HEK293T (cell line): Measurements from ENCODE around the gene CCDC167.

ENCODE experiments used
- ARNT ChIP-seq: fragments of 450-650 bp; IDR thresholded peaks from 2 replicates; pipeline ENCODE4 v1.6.1; 2017; ENCODE audit warnings: mild to moderate bottlenecking
- BHLHE40 ChIP-seq: fragments of 450-650 bp; IDR thresholded peaks from 2 replicates; pipeline ENCODE4 v1.6.1; 2016; ENCODE audit warnings: mild to moderate bottlenecking, moderate library complexity, borderline replicate concordance
- ELF4 ChIP-seq: fragments of 450-650 bp; IDR thresholded peaks from 2 replicates; pipeline ENCODE4 v1.6.1; 2017; ENCODE audit warnings: antibody characterized with exemption
- TARDBP ChIP-seq: fragments of 450-650 bp; IDR thresholded peaks from 2 replicates; pipeline ENCODE4 v1.6.1; 2016
- ZNF384 ChIP-seq: fragments of 450-650 bp; IDR thresholded peaks from 2 replicates; pipeline ENCODE4 v1.6.1; 2016

- TF ChIP-seq ELF4: no peak
- TF ChIP-seq ZNF384: no peak
- no peak for TF ChIP-seq TARDBP
- TF ChIP-seq BHLHE40: no peak
- TF ChIP-seq ARNT: no peak
Observed at GRCh38 chr6:37485291-37485702, 14.4 kb downstream of the CCDC167 start.
